GM18909 (cell line): ENCODE results near the gene ZNF808.
A peak's percentile ranks its signal among the peaks of the same experiment; 100 is the strongest.
"Not testable (repeated sequence)": the region's sequence is repeated elsewhere in the genome, so short reads cannot be mapped to it uniquely, and the experiment has no call there.

Experiments used
- ATAC-seq: cut with Tn5 transposase; IDR thresholded peaks from one replicate; pipeline ENCODE4 v1.9.1; 2021; ENCODE audit warnings: mild to moderate bottlenecking; ENCODE audit not compliant: unreplicated experiment, poor library complexity

The ZNF808 gene

GRCh38 chr19:52527134-52527955 is at the start of gene ZNF808:
TSS of gene ZNF808 (plus strand) at chr19:52527668. CDS start at chr19:52543285, 15,617 bp downstream.
- peak; percentile 90 for ATAC-seq

GRCh38 chr19:52484111-52484743 is 43.2 kb upstream of the ZNF808 start:
- ATAC-seq, result not testable (repeated sequence)

GRCh38 chr19:52485064-52485463 is 42.4 kb upstream of the ZNF808 start:
- not testable (repeated sequence) for ATAC-seq

GRCh38 chr19:52485561-52486240 is 41.8 kb upstream of the ZNF808 start:
- ATAC-seq, result not testable (repeated sequence)

- ATAC-seq, result no peak
Observed at GRCh38 chr19:52492201-52492993, 35.1 kb upstream of the ZNF808 start.

- no peak for ATAC-seq
Observed at GRCh38 chr19:52492994-52493470, 34.4 kb upstream of the ZNF808 start.

GRCh38 chr19:52494518-52494917 is 33.0 kb upstream of the ZNF808 start:
- no peak for ATAC-seq

- no peak for ATAC-seq
Observed at GRCh38 chr19:52498571-52498970, 28.9 kb upstream of the ZNF808 start.

GRCh38 chr19:52500474-52500873 is 27.0 kb upstream of the ZNF808 start:
- ATAC-seq, result not testable (repeated sequence)

GRCh38 chr19:52500991-52501390 is 26.5 kb upstream of the ZNF808 start:
- ATAC-seq, result not testable (repeated sequence)

- ATAC-seq, result no peak
Observed at GRCh38 chr19:52507266-52507665, 20.2 kb upstream of the ZNF808 start.

GRCh38 chr19:52516191-52516590 is 11.3 kb upstream of the ZNF808 start:
- ATAC-seq, result no peak

GRCh38 chr19:52518646-52519045 is 8.8 kb upstream of the ZNF808 start:
- ATAC-seq, result no peak

GRCh38 chr19:52519175-52519574 is 8.3 kb upstream of the ZNF808 start:
- not testable (repeated sequence) for ATAC-seq

GRCh38 chr19:52520013-52520412 is 7.5 kb upstream of the ZNF808 start:
- no peak for ATAC-seq

- no peak for ATAC-seq
Observed at GRCh38 chr19:52522551-52522950, 4.9 kb upstream of the ZNF808 start.

- no peak for ATAC-seq
Observed at GRCh38 chr19:52524086-52524485, 3.4 kb upstream of the ZNF808 start.

- peak; percentile 30 for ATAC-seq
Observed at GRCh38 chr19:52527956-52528351, 486 bp downstream of the ZNF808 start.

- no peak for ATAC-seq
Observed at GRCh38 chr19:52532480-52532879, 5.0 kb downstream of the ZNF808 start.

- no peak for ATAC-seq
Observed at GRCh38 chr19:52533901-52534300, 6.4 kb downstream of the ZNF808 start.
